Naive B cell (primary cell): ENCODE data around the gene EXOC4. TPM values are rescaled to one million over a fixed set of nuclear protein-coding genes. Genes with fewer than 3 reads are reported as not detected.

Experiments used
- ATAC-seq, 2 donors: fragments of 150-1000 bp; cut with Tn5 transposase; 2 replicates each; pipeline ENCODE4 v1.10.0; 2021; ENCODE audit warnings: low read depth in 2 of 2, mild to moderate bottlenecking in 2 of 2, moderate library complexity in 2 of 2
- DNase-seq: peaks from one replicate; pipeline ENCODE4 v3.0.0; 2022
- H3K27ac Mint-ChIP-seq, 6 donors: one replicate each; pipeline ENCODE4 v1.8.0; 2020 to 2022; ENCODE audit warnings: mild to moderate bottlenecking in 6 of 6, mixed read lengths in 6 of 6, moderate library complexity in 5 of 6, inconsistent platforms in 2 of 6
- H3K27me3 Mint-ChIP-seq, 3 donors: one replicate each; pipeline ENCODE4 v1.8.0; 2021 to 2022; ENCODE audit warnings: mixed read lengths in 3 of 3, mild to moderate bottlenecking in 1 of 3
- H3K36me3 Mint-ChIP-seq, 2 donors: one replicate each; pipeline ENCODE4 v1.8.0; 2020 to 2022; ENCODE audit warnings: mixed read lengths in 2 of 2, inconsistent platforms in 1 of 2, mild to moderate bottlenecking in 1 of 2
- H3K4me1 Mint-ChIP-seq, 3 donors: one replicate each; pipeline ENCODE4 v1.8.0; 2020 to 2022; ENCODE audit warnings: mixed read lengths in 3 of 3, inconsistent platforms in 1 of 3, mild to moderate bottlenecking in 1 of 3, moderate library complexity in 1 of 3
- H3K4me3 Mint-ChIP-seq, 8 donors: one replicate each; pipeline ENCODE4 v1.8.0; 2020 to 2022; ENCODE audit warnings: mild to moderate bottlenecking in 8 of 8, mixed read lengths in 8 of 8, moderate library complexity in 8 of 8, inconsistent platforms in 2 of 8
- H3K9me3 Mint-ChIP-seq, 7 donors: one replicate each; pipeline ENCODE4 v1.8.0; 2020 to 2022; ENCODE audit warnings: mixed read lengths in 7 of 7, mild to moderate bottlenecking in 5 of 7, inconsistent platforms in 2 of 7, moderate library complexity in 1 of 7
- polyA plus RNA-seq, 6 donors: library from polyadenylated mRNA; unstranded; fragments of 300-500 nt; fragmentation: Illumina TruSeq; gene quantifications; one replicate each; pipeline ENCODE4 v1.2.3, GENCODE V29; 2021; ENCODE audit warnings: low read depth in 6 of 6

The EXOC4 gene
- polyA plus RNA-seq, 6 donors from 2014 or later = 39.9 to 59.7 (median 47.2) TPM

DNA sequence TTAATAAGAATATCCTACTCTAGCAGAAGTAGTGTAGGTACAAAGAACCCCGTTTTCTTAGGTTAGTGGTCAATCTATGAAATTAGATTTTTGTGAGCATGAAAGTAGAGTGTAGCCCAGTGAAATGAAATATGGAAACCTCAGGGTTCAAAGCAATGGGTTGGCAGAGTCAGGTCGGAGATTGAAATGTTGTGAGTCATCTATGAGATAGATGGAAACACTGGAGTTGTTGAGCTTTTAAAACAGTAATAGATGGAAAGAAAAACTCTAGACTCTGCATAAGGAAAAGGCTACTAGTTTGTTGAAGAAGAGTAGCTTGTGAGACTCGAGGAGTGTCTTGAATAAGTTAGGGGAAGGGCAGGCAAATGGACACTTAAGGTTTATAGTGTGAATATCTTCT is 251.9 kb downstream of the EXOC4 start:
- peak overlapping the region in 1 of 6 donors; percentile 41 for H3K27ac Mint-ChIP-seq
- H3K4me1 Mint-ChIP-seq = peaks cover 0 to 9% (median 0%) of the 10 kb centered on the region in 3 donors
- no peak for ATAC-seq

DNA sequence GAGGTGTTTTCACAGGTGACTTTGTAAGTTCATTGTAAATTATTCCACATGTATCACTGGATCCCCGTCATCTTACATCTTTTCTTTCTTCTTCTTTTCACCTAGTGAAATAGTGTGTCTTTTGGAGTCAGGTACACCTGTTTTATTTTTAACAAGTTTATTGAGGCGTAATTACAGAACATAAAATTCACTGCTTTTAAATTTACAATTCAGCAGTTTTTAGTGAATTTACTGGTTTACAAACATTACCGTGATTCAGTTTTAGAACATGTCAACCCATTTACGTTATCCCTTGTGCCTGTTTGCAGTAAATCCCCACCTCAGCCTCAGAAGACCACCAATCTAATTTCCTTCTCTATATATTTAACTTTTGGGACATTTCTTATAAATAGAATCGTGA is 256.9 kb downstream of the EXOC4 start:
- Mint-ChIP-seq H3K36me3 (peaks cover 18 to 23% of the 10 kb centered on the region in 2 donors), H3K4me3 (no peak overlapping the region), H3K27me3 (no peaks in the 10 kb centered on the region), H3K9me3 (peaks cover 0 to 14% (median 4%) of the 10 kb centered on the region in 7 donors), H3K27ac (no peak overlapping the region), H3K4me1 (no peaks in the 10 kb centered on the region)
- DNase-seq (no peak), ATAC-seq (no peak)

More for the DNA sequence above, 251.9 kb downstream of the EXOC4 start:
- no peaks in the 10 kb centered on the region for H3K27me3 Mint-ChIP-seq
- no peaks in the 10 kb centered on the region for H3K9me3 Mint-ChIP-seq
- DNase-seq = no peak
- peaks cover 4 to 5% of the 10 kb centered on the region in 2 donors for H3K36me3 Mint-ChIP-seq
- no peak overlapping the region for H3K4me3 Mint-ChIP-seq

DNA sequence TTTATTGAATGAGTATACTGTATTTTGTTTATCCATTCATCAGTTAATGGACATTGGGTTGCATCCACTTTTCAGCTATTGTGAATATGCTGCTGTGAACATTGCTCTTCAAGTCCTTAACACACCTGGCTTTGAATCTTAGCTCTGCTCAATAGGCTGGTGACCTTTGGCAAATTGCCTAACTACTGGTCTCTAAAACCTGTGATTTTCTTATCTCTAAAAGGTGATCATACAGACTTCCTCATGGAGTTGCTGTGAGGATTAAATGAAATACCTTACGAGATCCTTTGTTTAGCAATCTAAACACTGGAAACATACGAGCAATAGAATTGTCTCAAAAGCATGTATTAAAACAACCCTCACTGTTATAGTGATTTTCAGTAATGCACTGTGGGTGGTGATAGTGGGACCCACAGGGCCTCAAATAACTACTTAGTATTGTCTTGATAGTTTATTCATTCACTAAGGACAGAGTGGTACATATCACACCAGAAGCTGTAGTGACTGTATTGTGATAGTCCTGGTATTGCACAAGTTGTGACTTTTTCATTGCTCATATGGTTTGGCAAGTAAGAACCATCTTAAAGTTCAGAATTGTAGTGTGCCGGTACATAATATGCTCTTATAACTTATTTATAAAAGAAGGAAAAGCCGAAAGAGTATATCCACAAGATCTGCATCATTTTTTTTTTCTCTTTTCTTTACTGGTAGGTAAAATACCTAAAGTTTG is 257.6 kb downstream of the EXOC4 start:
- Mint-ChIP-seq H3K27ac (no peak overlapping the region), H3K36me3 (peaks cover 18 to 23% of the 10 kb centered on the region in 2 donors), H3K27me3 (no peaks in the 10 kb centered on the region), H3K9me3 (peaks cover 0 to 14% (median 4%) of the 10 kb centered on the region in 7 donors), H3K4me1 (no peaks in the 10 kb centered on the region), H3K4me3 (no peak overlapping the region)
- DNase-seq (no peak), ATAC-seq (no peak)

DNA sequence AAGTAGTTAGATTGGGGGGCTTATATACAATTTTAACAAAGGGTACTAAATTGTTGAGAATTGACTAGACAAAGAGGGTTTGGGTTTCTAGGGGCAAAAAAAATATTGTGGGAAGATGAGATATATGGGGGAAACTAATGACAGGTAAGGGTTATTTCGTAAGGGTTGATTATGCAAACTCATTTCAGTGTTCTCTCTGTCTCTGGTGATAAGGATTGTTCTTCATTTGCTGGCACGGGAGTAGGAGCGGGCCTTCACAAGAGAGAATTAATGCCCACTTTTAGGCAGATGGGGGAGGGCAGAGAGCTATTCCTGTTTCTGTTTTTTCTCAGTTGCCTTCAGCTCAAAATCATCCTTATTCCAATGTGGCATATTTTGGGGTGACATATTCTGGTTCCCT is 258.4 kb downstream of the EXOC4 start:
- Mint-ChIP-seq H3K9me3 (peaks cover 0 to 14% (median 4%) of the 10 kb centered on the region in 7 donors), H3K27me3 (no peaks in the 10 kb centered on the region), H3K4me1 (no peaks in the 10 kb centered on the region), H3K27ac (no peak overlapping the region), H3K4me3 (no peak overlapping the region), H3K36me3 (peaks cover 18 to 24% of the 10 kb centered on the region in 2 donors)
- ATAC-seq (no peak), DNase-seq (no peak)

DNA sequence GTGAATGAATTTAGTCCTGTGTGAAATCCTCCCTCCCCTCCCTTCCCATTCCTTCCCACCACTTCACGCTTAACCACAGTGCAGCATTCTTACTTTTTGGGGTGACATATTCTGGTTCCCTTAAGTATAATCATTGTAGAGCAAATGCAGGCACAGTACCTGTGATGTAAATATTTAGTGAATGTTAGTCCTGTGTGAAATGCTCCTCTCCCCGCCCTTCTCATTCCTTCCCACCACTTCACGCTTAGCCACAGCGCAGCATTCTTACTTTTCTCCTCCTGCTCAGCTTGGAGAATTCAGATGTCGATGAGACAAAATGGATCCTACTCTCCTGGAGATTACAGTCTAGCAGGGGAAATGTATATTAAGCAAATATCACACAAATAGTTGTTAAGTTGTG is 258.8 kb downstream of the EXOC4 start:
- Mint-ChIP-seq H3K4me1 (no peaks in the 10 kb centered on the region), H3K36me3 (peaks cover 18 to 27% of the 10 kb centered on the region in 2 donors), H3K27ac (no peak overlapping the region), H3K9me3 (peaks cover 0 to 14% (median 4%) of the 10 kb centered on the region in 7 donors), H3K4me3 (no peak overlapping the region), H3K27me3 (no peaks in the 10 kb centered on the region)
- DNase-seq (no peak), ATAC-seq (no peak)

DNA sequence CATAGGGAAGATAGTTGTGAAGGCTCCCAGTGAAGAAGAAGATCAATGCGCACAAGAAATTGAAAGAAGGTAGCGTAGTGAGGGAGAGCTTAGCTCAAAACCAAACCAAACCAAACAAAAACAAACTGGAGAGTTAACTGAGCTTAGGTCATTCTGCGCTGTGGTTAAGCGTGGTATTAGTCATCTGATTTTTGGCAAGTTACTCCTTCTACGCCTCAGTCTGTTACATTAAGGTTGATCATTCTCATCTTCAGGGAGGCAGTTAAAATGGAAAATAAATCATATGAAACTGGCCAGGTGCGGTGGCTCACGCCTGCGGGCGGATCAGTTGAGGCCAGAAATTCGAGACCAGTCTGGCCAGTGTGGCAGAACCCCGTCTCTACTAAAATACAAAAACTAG is 259.7 kb downstream of the EXOC4 start:
- peaks cover 0 to 14% (median 4%) of the 10 kb centered on the region in 7 donors for H3K9me3 Mint-ChIP-seq
- ATAC-seq = no peak
- H3K36me3 Mint-ChIP-seq = peaks cover 18 to 24% of the 10 kb centered on the region in 2 donors
- no peak for DNase-seq
- peak overlapping the region in 1 of 8 donors; percentile 17 for H3K4me3 Mint-ChIP-seq
- no peaks in the 10 kb centered on the region for H3K4me1 Mint-ChIP-seq
- H3K27me3 Mint-ChIP-seq = no peaks in the 10 kb centered on the region
- H3K27ac Mint-ChIP-seq = no peak overlapping the region

DNA sequence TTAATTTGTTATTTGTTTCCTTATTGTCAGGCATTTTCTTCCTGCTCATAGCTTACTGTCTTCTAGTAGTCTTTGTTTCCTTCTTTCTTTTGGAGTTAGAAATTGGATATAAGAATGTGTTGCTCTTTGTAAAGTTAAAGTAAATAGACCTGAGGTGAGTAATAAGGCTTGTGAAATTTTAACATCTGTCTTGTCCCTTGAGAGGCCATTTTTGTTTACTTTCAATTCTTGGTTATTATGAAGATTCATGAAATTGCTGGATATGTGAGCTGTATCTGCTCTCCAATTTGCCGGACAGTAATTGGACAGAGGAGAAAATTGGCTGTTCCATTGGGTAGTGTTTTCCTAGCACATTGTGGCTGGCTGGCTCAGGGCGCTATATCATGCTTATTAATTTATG is 260.7 kb downstream of the EXOC4 start:
- Mint-ChIP-seq H3K4me3 (no peak overlapping the region), H3K36me3 (peaks cover 18 to 23% of the 10 kb centered on the region in 2 donors), H3K27ac (no peak overlapping the region), H3K4me1 (no peaks in the 10 kb centered on the region), H3K27me3 (no peaks in the 10 kb centered on the region), H3K9me3 (peaks cover 0 to 14% (median 4%) of the 10 kb centered on the region in 7 donors)
- DNase-seq = no peak
- ATAC-seq = no peak

DNA sequence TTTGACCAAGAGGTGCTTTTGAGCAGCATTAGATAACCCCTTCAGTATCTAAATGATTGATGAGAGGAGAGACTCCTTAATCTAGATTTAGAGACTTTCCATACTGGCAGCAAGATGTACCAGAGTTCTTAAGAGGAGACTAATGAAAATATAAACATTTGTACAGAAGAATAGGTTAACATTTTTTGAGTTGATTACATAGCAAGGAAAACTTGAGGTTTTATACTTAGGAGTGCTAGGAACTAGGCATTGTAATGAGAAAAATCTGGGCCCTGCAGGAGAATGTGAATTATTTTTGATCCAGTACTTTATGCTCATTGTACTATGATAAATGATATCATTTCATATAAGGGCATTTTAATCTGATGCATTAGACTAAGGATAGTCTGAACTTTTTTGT is 261.7 kb downstream of the EXOC4 start:
- Mint-ChIP-seq H3K9me3 (peaks cover 0 to 14% (median 4%) of the 10 kb centered on the region in 7 donors), H3K27me3 (no peaks in the 10 kb centered on the region), H3K36me3 (peaks cover 16 to 23% of the 10 kb centered on the region in 2 donors), H3K4me3 (no peak overlapping the region), H3K4me1 (no peaks in the 10 kb centered on the region), H3K27ac (no peak overlapping the region)
- DNase-seq (no peak), ATAC-seq (no peak)

DNA sequence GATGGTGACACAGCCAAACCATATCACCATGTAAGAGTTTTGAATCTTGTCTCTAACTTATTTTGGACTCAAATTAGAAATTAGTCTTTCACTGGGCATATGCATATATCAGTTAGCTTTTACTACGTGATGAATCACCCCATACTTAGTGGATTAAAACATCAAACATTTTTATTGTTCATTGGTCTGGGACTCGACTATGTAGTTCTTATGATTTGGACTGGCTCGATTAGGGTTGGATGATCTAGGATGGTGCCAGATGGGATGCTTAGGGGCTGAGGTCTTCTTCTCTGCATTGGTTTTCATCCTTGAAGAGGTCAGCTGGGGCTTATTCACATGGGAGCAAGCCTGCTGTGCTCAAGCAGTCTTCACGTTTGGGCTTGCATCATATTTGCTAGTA is 264.9 kb downstream of the EXOC4 start:
- no peak overlapping the region for H3K4me3 Mint-ChIP-seq
- H3K9me3 Mint-ChIP-seq = peaks cover 0 to 3% (median 0%) of the 10 kb centered on the region in 7 donors
- H3K4me1 Mint-ChIP-seq = no peaks in the 10 kb centered on the region
- H3K27me3 Mint-ChIP-seq = no peaks in the 10 kb centered on the region
- no peak for DNase-seq
- H3K27ac Mint-ChIP-seq = no peak overlapping the region
- H3K36me3 Mint-ChIP-seq = peaks cover 0 to 19% of the 10 kb centered on the region in 2 donors
- no peak for ATAC-seq

DNA sequence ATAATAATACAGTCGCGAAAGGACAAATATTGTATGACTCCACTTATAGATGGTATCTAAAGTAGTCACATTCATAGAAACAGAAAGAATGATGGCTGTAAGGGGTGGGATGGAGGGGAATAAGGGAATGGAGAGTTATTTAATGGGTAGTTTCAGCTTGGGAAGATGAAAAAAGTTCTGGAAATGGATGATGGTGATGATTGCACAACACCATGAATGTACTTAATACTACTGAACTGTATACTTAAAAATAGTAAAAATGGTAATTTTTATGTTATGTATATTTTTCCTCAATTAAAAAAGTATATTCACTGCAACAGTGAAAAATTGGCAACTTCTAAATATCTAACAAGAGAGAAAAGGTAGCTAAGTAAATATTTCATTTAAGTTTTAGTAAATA is 265.8 kb downstream of the EXOC4 start:
- H3K4me3 Mint-ChIP-seq = no peak overlapping the region

DNA sequence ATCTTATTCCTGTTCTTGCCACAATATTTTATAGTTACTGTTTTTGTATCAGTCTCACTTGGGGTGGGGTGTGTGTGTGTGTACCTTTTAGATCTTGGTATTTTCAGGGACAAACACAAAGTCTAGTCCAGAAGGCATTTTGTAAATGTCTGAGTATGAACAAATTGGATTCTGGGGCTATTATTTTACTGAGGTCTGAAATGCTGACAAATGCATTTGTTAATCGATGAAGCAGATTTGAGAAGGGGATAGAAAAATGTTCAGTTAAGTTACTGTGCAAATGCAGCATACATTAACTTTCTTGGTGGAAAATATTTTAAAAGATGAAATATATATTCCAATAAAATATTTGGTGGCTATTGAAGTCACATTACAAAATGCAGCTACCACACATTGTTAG is 267.4 kb downstream of the EXOC4 start:
- H3K36me3 Mint-ChIP-seq = peaks cover 0 to 10% of the 10 kb centered on the region in 2 donors
- no peaks in the 10 kb centered on the region for H3K27me3 Mint-ChIP-seq
- peaks cover 0 to 3% (median 0%) of the 10 kb centered on the region in 7 donors for H3K9me3 Mint-ChIP-seq
- H3K4me3 Mint-ChIP-seq = no peak overlapping the region
- no peak overlapping the region for H3K27ac Mint-ChIP-seq
- no peak for DNase-seq
- no peak for ATAC-seq
- no peaks in the 10 kb centered on the region for H3K4me1 Mint-ChIP-seq

More for the DNA sequence above, 265.8 kb downstream of the EXOC4 start:
- Mint-ChIP-seq H3K9me3 (peaks cover 0 to 3% (median 0%) of the 10 kb centered on the region in 7 donors), H3K27me3 (no peaks in the 10 kb centered on the region), H3K4me1 (no peaks in the 10 kb centered on the region), H3K27ac (no peak overlapping the region), H3K36me3 (peaks cover 0 to 16% of the 10 kb centered on the region in 2 donors)
- no peak for ATAC-seq
- DNase-seq = no peak

DNA sequence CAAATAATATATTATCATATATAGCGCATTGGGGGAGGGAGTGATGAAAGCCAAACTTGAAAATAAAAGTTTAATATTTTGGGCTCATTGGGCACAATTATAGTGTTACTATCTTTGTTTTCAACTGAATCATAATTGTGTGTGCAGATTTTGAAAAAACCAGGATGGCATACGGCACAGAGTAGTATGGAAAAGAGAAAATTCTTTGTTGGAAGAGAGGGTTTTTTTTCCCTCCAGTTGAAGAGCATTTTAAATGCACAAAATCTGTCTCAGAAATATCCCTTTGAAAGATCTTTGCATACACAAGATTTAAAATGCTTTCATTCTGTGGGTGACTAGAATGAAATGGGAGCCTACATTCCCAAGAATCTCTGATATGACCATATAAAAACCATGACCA is 269.6 kb downstream of the EXOC4 start:
- ATAC-seq (no peak), DNase-seq (no peak)
- Mint-ChIP-seq H3K27ac (peak overlapping the region in 1 of 6 donors; percentile 69), H3K4me1 (no peaks in the 10 kb centered on the region), H3K36me3 (peaks cover 0 to 7% of the 10 kb centered on the region in 2 donors), H3K9me3 (peaks cover 0 to 2% (median 0%) of the 10 kb centered on the region in 7 donors), H3K4me3 (no peak overlapping the region), H3K27me3 (no peaks in the 10 kb centered on the region)

DNA sequence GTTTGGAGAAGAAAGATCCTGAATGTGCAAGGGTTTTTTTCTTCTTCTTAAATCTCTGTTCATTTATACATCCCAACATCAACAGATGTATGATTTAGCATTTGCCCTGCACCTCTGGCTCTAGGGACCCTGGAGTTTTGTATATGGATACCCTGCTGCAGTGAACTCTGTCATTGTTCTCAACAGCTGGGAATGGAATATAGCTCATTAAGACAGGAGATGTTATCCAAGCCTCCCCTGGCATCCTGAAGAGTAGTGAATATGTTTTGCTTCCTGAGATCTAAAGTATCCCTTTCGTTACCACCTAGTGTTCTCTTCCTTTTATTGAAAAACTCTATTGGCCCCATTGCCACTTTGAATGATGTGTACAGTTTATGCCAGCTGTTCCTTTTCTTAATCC is 275.9 kb downstream of the EXOC4 start:
- no peak for DNase-seq
- Mint-ChIP-seq H3K9me3 (peaks cover 0 to 2% (median 0%) of the 10 kb centered on the region in 7 donors), H3K36me3 (peaks cover 0 to 6% of the 10 kb centered on the region in 2 donors), H3K27me3 (no peaks in the 10 kb centered on the region), H3K4me3 (no peak overlapping the region), H3K4me1 (no peaks in the 10 kb centered on the region), H3K27ac (no peak overlapping the region)
- ATAC-seq = no peak

DNA sequence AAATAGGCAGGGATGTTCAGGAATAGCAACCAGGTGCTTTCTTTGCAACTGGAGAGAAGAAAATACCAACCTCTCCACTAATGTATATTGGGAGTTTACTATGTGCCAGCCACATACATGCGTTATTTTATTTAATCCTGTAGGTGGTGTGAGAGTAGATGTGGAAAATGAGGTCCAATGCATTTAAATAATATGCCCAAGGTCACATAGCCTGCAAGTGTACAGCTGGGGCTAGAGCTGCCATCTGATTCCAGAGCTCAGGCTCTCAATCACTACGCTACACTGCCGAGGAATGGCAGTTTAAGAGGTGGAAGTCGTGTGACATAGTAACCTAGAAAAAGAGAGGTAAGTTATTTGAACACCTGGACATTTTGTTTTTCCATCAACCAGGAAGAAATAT is 277.0 kb downstream of the EXOC4 start:
- Mint-ChIP-seq H3K36me3 (peaks cover 0 to 6% of the 10 kb centered on the region in 2 donors), H3K27ac (peak overlapping the region in 1 of 6 donors; percentile 61), H3K27me3 (no peaks in the 10 kb centered on the region), H3K4me3 (no peak overlapping the region), H3K4me1 (no peaks in the 10 kb centered on the region), H3K9me3 (no peaks in the 10 kb centered on the region)
- ATAC-seq (no peak), DNase-seq (no peak)
